ENCODE data around the gene IL5RA. TPM values are rescaled to one million over a fixed set of nuclear protein-coding genes. Genes with fewer than 3 reads are reported as not detected.

IL5RA gene
- total and polyA plus RNA-seq, 9 of the 15 experiments (the other 6 are each of a cell fraction or from before 2014, with no cell fraction given): 0.07 to 0.28 (median 0.14) TPM; not detected in 4

DNA sequence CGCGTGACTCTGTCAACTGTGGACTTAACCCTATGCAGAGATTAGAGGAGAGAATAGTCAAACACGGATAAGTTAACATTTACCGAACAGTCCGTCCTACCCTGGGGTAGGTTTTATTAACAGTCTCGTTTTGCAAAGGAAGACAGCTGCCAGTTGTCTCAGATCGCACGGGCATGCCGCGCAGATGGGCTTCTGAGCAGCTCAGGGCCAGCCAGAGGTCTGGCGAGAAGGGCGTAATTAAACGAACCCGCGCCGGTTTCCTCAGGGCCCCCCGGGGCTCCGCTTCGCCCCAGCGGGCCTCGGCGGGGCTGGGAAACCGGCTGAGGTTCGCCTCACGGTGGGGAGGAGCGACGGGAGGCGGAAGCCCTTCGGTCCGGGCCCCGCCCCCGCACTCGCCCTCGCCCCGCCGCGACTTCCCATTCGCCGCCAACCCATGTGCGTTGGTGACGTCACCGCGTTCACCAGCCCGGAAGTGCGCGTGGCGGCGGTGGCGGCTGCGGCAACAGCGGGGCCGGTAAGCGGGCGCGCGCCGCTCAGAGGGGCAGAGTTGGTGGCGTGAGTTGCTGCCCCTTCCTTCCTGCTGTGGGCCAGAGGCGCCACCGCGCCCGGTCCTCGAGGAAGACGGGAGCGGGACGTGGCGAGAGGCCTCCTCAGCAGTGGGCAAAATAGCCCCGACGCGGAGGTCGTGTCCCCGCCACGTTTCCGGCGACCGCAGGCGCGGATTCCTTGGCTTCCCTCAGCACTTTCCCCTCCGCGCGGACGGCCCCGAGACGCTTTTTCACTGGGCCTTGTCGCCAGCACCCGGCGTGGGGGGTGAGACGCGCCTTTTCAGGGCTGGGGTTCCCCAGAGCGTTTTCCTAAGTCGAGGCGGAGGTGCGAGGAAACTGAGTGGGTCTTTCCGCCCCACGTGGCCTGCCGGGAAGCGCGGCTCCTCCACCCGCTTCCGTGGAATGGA, 16.6 kb upstream of the IL5RA start, which contains the start of gene TRNT1 (continued):
- no peak for TF ChIP-seq RFX1 (IDR thresholded peaks at IDR 0.05)
- TF ChIP-seq, protein P1, sequence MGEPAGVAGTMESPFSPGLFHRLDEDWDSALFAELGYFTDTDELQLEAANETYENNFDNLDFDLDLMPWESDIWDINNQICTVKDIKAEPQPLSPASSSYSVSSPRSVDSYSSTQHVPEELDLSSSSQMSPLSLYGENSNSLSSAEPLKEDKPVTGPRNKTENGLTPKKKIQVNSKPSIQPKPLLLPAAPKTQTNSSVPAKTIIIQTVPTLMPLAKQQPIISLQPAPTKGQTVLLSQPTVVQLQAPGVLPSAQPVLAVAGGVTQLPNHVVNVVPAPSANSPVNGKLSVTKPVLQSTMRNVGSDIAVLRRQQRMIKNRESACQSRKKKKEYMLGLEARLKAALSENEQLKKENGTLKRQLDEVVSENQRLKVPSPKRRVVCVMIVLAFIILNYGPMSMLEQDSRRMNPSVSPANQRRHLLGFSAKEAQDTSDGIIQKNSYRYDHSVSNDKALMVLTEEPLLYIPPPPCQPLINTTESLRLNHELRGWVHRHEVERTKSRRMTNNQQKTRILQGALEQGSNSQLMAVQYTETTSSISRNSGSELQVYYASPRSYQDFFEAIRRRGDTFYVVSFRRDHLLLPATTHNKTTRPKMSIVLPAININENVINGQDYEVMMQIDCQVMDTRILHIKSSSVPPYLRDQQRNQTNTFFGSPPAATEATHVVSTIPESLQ (CRISPR knock-in tag; IDR thresholded peaks at IDR 0.05): peak; percentile 58; the same call in 1 of the 2 replicates
- TF ChIP-seq ZNF830 (CRISPR knock-in tag; IDR thresholded peaks at IDR 0.05): peak; percentile 52; the same call in 1 of the 2 replicates
- TF ChIP-seq HDAC1 (IDR thresholded peaks at IDR 0.05): peak in 1 of 2 experiments; percentile 96; a peak in 2 of 4 replicates
- TF ChIP-seq NBN (IDR thresholded peaks at IDR 0.05; ENCODE audit: low read depth): peak; percentile 94
- TF ChIP-seq, protein P2, sequence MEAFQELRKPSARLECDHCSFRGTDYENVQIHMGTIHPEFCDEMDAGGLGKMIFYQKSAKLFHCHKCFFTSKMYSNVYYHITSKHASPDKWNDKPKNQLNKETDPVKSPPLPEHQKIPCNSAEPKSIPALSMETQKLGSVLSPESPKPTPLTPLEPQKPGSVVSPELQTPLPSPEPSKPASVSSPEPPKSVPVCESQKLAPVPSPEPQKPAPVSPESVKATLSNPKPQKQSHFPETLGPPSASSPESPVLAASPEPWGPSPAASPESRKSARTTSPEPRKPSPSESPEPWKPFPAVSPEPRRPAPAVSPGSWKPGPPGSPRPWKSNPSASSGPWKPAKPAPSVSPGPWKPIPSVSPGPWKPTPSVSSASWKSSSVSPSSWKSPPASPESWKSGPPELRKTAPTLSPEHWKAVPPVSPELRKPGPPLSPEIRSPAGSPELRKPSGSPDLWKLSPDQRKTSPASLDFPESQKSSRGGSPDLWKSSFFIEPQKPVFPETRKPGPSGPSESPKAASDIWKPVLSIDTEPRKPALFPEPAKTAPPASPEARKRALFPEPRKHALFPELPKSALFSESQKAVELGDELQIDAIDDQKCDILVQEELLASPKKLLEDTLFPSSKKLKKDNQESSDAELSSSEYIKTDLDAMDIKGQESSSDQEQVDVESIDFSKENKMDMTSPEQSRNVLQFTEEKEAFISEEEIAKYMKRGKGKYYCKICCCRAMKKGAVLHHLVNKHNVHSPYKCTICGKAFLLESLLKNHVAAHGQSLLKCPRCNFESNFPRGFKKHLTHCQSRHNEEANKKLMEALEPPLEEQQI (IDR thresholded peaks at IDR 0.05): no peak
- TF ChIP-seq TAF9B (IDR thresholded peaks at IDR 0.05; ENCODE audit: partially characterized antibody): peak; percentile 53
- peak; percentile 36; the same call in 1 of the 2 replicates for TF ChIP-seq ERF (CRISPR knock-in tag; IDR thresholded peaks at IDR 0.05)
- peak; percentile 59 for TF ChIP-seq PML (IDR thresholded peaks at IDR 0.05; ENCODE audit: low read length)
- no peak for TF ChIP-seq MEF2A (IDR thresholded peaks at IDR 0.05; ENCODE audit: control insufficient read depth, low read depth, low read length)
- TF ChIP-seq NR2C2 (CRISPR knock-in tag; IDR thresholded peaks at IDR 0.05): peak; percentile 59
- peak; percentile 81 for TF ChIP-seq NR2C2 (tag; IDR thresholded peaks at IDR 0.05)
- no peak for TF ChIP-seq ZNF785 (CRISPR knock-in tag; IDR thresholded peaks at IDR 0.05)
- TF ChIP-seq, protein P3, sequence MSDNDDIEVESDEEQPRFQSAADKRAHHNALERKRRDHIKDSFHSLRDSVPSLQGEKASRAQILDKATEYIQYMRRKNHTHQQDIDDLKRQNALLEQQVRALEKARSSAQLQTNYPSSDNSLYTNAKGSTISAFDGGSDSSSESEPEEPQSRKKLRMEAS (CRISPR knock-in tag; IDR thresholded peaks at IDR 0.05): peak; percentile 96
- 0 out of 2 replicates have a peak, but pooled peaks have one; percentile 26 for TF ChIP-seq RBM34 (IDR thresholded peaks at IDR 0.05; ENCODE audit: borderline replicate concordance, insufficient read depth, low read length)
- TF ChIP-seq SRSF1 (IDR thresholded peaks at IDR 0.05; ENCODE audit: low read depth, low read length): no peak
- TF ChIP-seq BRD4 (IDR thresholded peaks at IDR 0.05): 0 out of 2 replicates have a peak, but pooled peaks have one; percentile 50
- peak; percentile 88 for TF ChIP-seq SAP30 (IDR thresholded peaks at IDR 0.05; ENCODE audit: borderline replicate concordance, insufficient read depth, low read depth, low read length, poor library complexity, severe bottlenecking)

Data from K562 (cell line).